H9 (cell line): ENCODE results near the gene DNMBP. TPM values are rescaled to one million over a fixed set of nuclear protein-coding genes. Genes with fewer than 3 reads are reported as not detected.

Source experiments
- DNase-seq: peaks from one replicate; pipeline ENCODE4 v3.0.0-alpha.2; 2017
- H2AFZ ChIP-seq: one replicate; pipeline ENCODE4 v1.6.1; 2013; ENCODE audit warnings: mild to moderate bottlenecking, low read length, control low read depth, moderate library complexity
- H2AK5ac ChIP-seq: 2 replicates; pipeline ENCODE4 v1.6.1; 2013; ENCODE audit warnings: low read length, control low read depth, mixed read lengths; ENCODE audit not compliant: insufficient read length
- H2BK120ac ChIP-seq: one replicate; pipeline ENCODE4 v1.6.1; 2013; ENCODE audit warnings: low read depth, mild to moderate bottlenecking, low read length, control low read depth, inconsistent platforms; ENCODE audit not compliant: poor library complexity, severe bottlenecking
- H2BK12ac ChIP-seq: 2 replicates; pipeline ENCODE4 v1.6.1; 2013; ENCODE audit warnings: low read length, control low read depth, mixed read lengths, low read depth; ENCODE audit not compliant: insufficient read length
- H2BK15ac ChIP-seq: 2 replicates; pipeline ENCODE4 v1.6.1; 2013; ENCODE audit warnings: low read depth, low read length, control low read depth
- H2BK20ac ChIP-seq: one replicate; pipeline ENCODE4 v1.6.1; 2013; ENCODE audit warnings: low read depth, mild to moderate bottlenecking, low read length, control low read depth, inconsistent platforms; ENCODE audit not compliant: poor library complexity, severe bottlenecking
- H2BK5ac ChIP-seq: 2 replicates; pipeline ENCODE4 v1.6.1; 2013; ENCODE audit warnings: low read length, control low read depth, mixed read lengths; ENCODE audit not compliant: insufficient read length
- H3K14ac ChIP-seq: 2 replicates; pipeline ENCODE4 v1.6.1; 2013; ENCODE audit warnings: low read length, control low read depth; ENCODE audit not compliant: insufficient read depth
- H3K18ac ChIP-seq: 2 replicates; pipeline ENCODE4 v1.6.1; 2013; ENCODE audit warnings: low read depth, mild to moderate bottlenecking, mixed read lengths, low read length, control low read depth; ENCODE audit not compliant: insufficient read length
- H3K23ac ChIP-seq: 2 replicates; pipeline ENCODE4 v1.6.1; 2013; ENCODE audit warnings: low read length, control low read depth, mixed read lengths, low read depth; ENCODE audit not compliant: insufficient read length
- H3K23me2 ChIP-seq: 2 replicates; pipeline ENCODE4 v1.6.1; 2013; ENCODE audit warnings: low read depth, mild to moderate bottlenecking, mixed read lengths, low read length, control low read depth; ENCODE audit not compliant: insufficient read length, poor library complexity, severe bottlenecking
- H3K27ac ChIP-seq: 2 replicates; pipeline ENCODE4 v1.5.1; 2013; ENCODE audit warnings: low read length, control low read depth, mixed read lengths, low read depth; ENCODE audit not compliant: insufficient read length
- H3K27me3 ChIP-seq: 2 replicates; pipeline ENCODE4 v1.6.1; 2013; ENCODE audit warnings: low read length, control low read depth, inconsistent platforms; ENCODE audit not compliant: insufficient read depth
- H3K4ac ChIP-seq: 2 replicates; pipeline ENCODE4 v1.6.1; 2013; ENCODE audit warnings: low read depth, mild to moderate bottlenecking, control low read depth, inconsistent platforms, low read length, moderate library complexity
- H3K4me1 ChIP-seq: 2 replicates; pipeline ENCODE4 v1.6.1; 2013; ENCODE audit warnings: low read length, control low read depth, inconsistent platforms; ENCODE audit not compliant: insufficient read depth
- H3K4me2 ChIP-seq: 2 replicates; pipeline ENCODE4 v1.6.1; 2013; ENCODE audit warnings: low read length, control low read depth, mixed read lengths; ENCODE audit not compliant: insufficient read length, insufficient read depth
- H3K56ac ChIP-seq: 2 replicates; pipeline ENCODE4 v1.6.1; 2013; ENCODE audit warnings: low read depth, mild to moderate bottlenecking, mixed read lengths, low read length, control low read depth; ENCODE audit not compliant: insufficient read length
- H3K79me1 ChIP-seq: 2 replicates; pipeline ENCODE4 v1.6.1; 2013; ENCODE audit warnings: low read depth, mild to moderate bottlenecking, moderate library complexity, low read length, control low read depth, inconsistent platforms; ENCODE audit not compliant: insufficient read depth, poor library complexity, severe bottlenecking
- H3K79me2 ChIP-seq: 2 replicates; pipeline ENCODE4 v1.6.1; 2013; ENCODE audit warnings: low read length, control low read depth, inconsistent platforms; ENCODE audit not compliant: insufficient read depth
- H3K9ac ChIP-seq: 2 replicates; pipeline ENCODE4 v1.6.1; 2013; ENCODE audit warnings: low read length, control low read depth, mixed read lengths; ENCODE audit not compliant: insufficient read length; ENCODE audit errors: extremely low read depth
- H3K9me3 ChIP-seq: one replicate; pipeline ENCODE4 v1.6.1; 2013; ENCODE audit warnings: low read depth, low read length, inconsistent platforms; ENCODE audit not compliant: control insufficient read depth
- H3T11ph ChIP-seq: one replicate; pipeline ENCODE4 v1.6.1; 2013; ENCODE audit warnings: mild to moderate bottlenecking, low read length, control low read depth, inconsistent platforms
- H4K20me1 ChIP-seq: one replicate; pipeline ENCODE4 v1.6.1; 2013; ENCODE audit not compliant: control insufficient read depth, insufficient read length, insufficient read depth
- H4K5ac ChIP-seq: 2 replicates; pipeline ENCODE4 v1.6.1; 2013; ENCODE audit warnings: low read depth, mild to moderate bottlenecking, mixed read lengths, low read length, control low read depth; ENCODE audit not compliant: insufficient read length
- H4K8ac ChIP-seq: replicated peaks from 2 replicates; pipeline ENCODE4 v1.6.1; 2013; ENCODE audit warnings: low read length, control low read depth, mixed read lengths, low read depth; ENCODE audit not compliant: insufficient read length
- H4K91ac ChIP-seq: 2 replicates; pipeline ENCODE4 v1.6.1; 2013; ENCODE audit warnings: low read depth, mild to moderate bottlenecking, moderate library complexity, mixed read lengths, low read length, control low read depth; ENCODE audit not compliant: insufficient read length
- H3K27ac Mint-ChIP-seq, 3 experiments: 2 replicates in 2 of 3; 3 replicates in 1 of 3; pipeline ENCODE4 v1.8.0; 2020 to 2021; ENCODE audit warnings: mixed read lengths in 3 of 3, mild to moderate bottlenecking in 1 of 3, moderate library complexity in 1 of 3
- H3K27me3 Mint-ChIP-seq: 2 replicates; pipeline ENCODE4 v1.8.0; 2021; ENCODE audit warnings: low read depth, mild to moderate bottlenecking, moderate library complexity, mixed read lengths
- H3K36me3 Mint-ChIP-seq, 3 experiments: 2 replicates in 2 of 3; 3 replicates in 1 of 3; pipeline ENCODE4 v1.8.0; 2020 to 2021; ENCODE audit warnings: low read depth in 3 of 3, mixed read lengths in 3 of 3; ENCODE audit not compliant: insufficient read depth in 1 of 3
- H3K4me1 Mint-ChIP-seq, 2 experiments: 2 replicates each; pipeline ENCODE4 v1.8.0; 2020; ENCODE audit warnings: mixed read lengths in 2 of 2
- H3K4me3 Mint-ChIP-seq, 2 experiments: 2 replicates in 1 of 2; 3 replicates in 1 of 2; pipeline ENCODE4 v1.8.0; 2020 to 2021; ENCODE audit warnings: mild to moderate bottlenecking in 2 of 2, mixed read lengths in 2 of 2, moderate library complexity in 1 of 2
- H3K9me3 Mint-ChIP-seq, 2 experiments: 2 replicates in 1 of 2; 3 replicates in 1 of 2; pipeline ENCODE4 v1.8.0; 2020; ENCODE audit warnings: mild to moderate bottlenecking in 2 of 2, mixed read lengths in 2 of 2, moderate library complexity in 1 of 2
- CTCF ChIP-seq: fragments of 200-600 bp; sonication (generic); conservative IDR thresholded peaks from 3 replicates; pipeline ENCODE4 v1.8.0; 2021; ENCODE audit warnings: antibody characterized with exemption, mild to moderate bottlenecking
- WGBS: extraction: QIAGEN DNeasy Blood & Tissue Kit; methylation state at CpG from one replicate; pipeline ENCODE4 v1.1.7; 2013; ENCODE audit warnings: missing lambda C conversion rate, low lambda C conversion rate, mixed read lengths; ENCODE audit not compliant: insufficient read length; ENCODE audit errors: extremely low coverage; 5-methylcytosine and 5-hydroxymethylcytosine counted together
- total RNA-seq: library from RNA; stranded (reverse); gene quantifications from 2 replicates; pipeline ENCODE4 v1.2.1, GENCODE V29; 2021

The DNMBP gene
- total RNA-seq, 1 experiment from 2014 or later: 25.6 TPM

DNA sequence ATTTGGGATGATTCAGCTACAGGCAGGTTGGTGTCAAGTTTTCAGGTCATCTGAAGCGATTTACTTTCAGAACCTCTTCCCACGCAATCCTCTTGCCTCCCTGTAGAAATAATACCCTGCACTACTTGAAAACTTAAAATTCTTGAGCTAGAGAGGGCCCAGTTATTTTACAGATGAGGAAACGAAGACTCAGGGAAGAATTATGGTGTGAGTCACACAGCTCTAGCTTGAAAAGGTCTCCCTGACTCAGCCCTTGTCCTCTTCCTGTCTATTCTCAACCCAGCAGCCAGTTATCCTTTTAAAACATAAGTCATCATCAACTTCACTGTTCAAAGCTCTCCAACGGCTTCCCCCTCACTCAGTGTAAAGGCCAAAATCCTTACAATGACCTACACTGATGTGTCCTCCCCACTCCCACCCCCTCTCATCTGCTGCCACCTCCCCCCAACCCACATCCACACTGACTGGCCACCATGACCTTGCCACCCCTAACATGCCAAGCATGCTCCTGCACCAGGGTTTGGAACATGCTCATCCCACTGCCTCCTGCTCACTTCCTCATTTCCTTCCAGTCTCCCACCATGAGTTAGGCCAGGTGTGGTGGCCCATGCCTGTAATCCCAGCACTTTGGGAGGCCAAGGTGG, 3.4 kb downstream of the DNMBP start:
- Histone ChIP-seq H3K27me3 (no peaks in the 10 kb centered on the region), H2AK5ac (no peak overlapping the region), H3K23me2 (peaks cover 9% of the 10 kb centered on the region), H2BK5ac (no peak overlapping the region), H3K4me1 (no peaks in the 10 kb centered on the region; the same call in 1 of the 2 replicates), H3T11ph (no peak overlapping the region), H3K27ac (no peak overlapping the region), H4K8ac (no peak overlapping the region), H4K5ac (no peak overlapping the region), H4K20me1 (no peaks in the 10 kb centered on the region), H3K9me3 (no peaks in the 10 kb centered on the region), H3K79me1 (no peaks in the 10 kb centered on the region), H2AFZ (no peak overlapping the region), H2BK120ac (no peak overlapping the region), H4K91ac (no peak overlapping the region), H3K56ac (no peak overlapping the region), H2BK12ac (no peak overlapping the region), H3K4ac (no peak overlapping the region), H3K9ac (no peak overlapping the region), H2BK15ac (no peak overlapping the region), H2BK20ac (no peak overlapping the region), H3K14ac (no peak overlapping the region), H3K23ac (no peak overlapping the region), H3K79me2 (no peaks in the 10 kb centered on the region), H3K18ac (no peak overlapping the region), H3K4me2 (no peak overlapping the region)
- WGBS: no CpG with 5 or more reads among the region's 4 CpGs
- H3K36me3 Mint-ChIP-seq: peaks cover 0 to 2% (median 0%) of the 10 kb centered on the region in 3 experiments; a peak in 2 of 7 replicates
- H3K4me3 Mint-ChIP-seq: no peak overlapping the region
- no peaks in the 10 kb centered on the region; a peak in 2 of 5 replicates for H3K9me3 Mint-ChIP-seq
- TF ChIP-seq CTCF: no peak
- H3K27ac Mint-ChIP-seq: peak overlapping the region; percentile 63 to 82 (median 78); a peak in 5 of 7 replicates
- H3K4me1 Mint-ChIP-seq: peaks cover 37 to 42% of the 10 kb centered on the region in 2 experiments
- H3K27me3 Mint-ChIP-seq: peaks cover 13% of the 10 kb centered on the region
- no peak for DNase-seq
